Erythroblast (primary cell): ENCODE data around the gene ZNHIT2.

Experiments
- DNase-seq, 2 experiments: peaks; one replicate each; lab custom pipeline; 2025; lab: John Stamatoyannopoulos, UW
- GATA1 ChIP-seq: IDR thresholded peaks from 2 replicates; pipeline ENCODE4 v1.6.1; 2011; ENCODE audit warnings: low read depth, mild to moderate bottlenecking, control low read depth, low read length, moderate library complexity
- POLR2A ChIP-seq: IDR thresholded peaks from 2 replicates; pipeline ENCODE4 v1.6.1; 2011; ENCODE audit warnings: mild to moderate bottlenecking, low read length

ZNHIT2 gene

DNA sequence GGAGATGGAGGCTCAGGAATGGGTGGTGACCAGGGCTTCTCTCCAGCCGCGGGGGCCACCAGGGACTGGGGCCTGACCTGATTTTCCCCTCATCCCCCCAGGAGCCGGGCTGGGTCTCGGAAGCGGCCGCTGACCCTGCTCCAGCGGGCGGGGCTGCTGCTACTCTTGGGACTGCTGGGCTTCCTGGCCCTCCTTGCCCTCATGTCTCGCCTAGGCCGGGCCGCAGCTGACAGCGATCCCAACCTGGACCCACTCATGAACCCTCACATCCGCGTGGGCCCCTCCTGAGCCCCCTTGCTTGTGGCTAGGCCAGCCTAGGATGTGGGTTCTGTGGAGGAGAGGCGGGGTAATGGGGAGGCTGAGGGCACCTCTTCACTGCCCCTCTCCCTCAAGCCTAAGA lies 29.7 kb downstream of the ZNHIT2 start:
- DNase-seq: no peak
- TF ChIP-seq POLR2A: no peak
- no peak for TF ChIP-seq GATA1

DNA sequence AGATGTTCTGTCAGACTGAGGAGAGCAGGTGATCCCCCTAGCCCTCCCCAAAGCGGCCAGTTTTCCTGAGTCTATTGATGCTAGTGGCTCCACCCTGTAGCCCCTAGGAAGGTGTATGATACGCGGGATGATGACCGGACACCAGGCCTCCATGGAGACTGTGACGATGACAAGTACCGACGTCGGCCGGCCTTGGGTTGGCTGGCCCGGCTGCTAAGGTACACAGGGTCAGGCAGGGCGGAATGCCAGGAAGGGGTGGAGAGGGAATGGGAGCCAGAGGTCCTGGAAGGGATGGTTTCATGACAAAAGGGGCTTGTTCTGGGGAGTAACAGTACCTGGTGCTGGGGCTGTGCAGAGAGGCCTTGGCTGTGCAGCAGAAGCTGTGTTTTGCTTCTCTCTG lies 30.3 kb downstream of the ZNHIT2 start:
- DNase-seq: no peak
- TF ChIP-seq GATA1: no peak
- no peak for TF ChIP-seq POLR2A

DNA sequence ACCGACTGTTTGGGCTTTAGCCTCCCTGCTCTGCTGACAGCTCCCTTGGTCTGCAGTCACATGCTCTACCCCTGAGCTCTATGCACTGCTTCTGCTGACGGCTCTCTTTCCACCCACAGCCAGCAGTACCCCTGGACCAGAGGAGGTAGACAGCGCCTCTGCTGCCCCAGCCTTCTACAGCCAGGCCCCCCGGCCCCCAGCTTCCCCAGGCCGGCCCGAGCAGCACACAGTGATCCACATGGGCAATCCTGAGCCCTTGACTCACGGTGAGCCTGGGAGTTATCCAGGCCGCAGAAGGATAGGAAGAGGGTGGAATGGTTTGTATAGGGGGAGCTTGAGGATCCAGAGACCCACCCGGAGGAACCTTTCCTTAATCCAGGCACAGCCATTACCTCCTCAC lies 30.7 kb downstream of the ZNHIT2 start:
- TF ChIP-seq POLR2A (no peak), GATA1 (no peak)
- no peak for DNase-seq

DNA sequence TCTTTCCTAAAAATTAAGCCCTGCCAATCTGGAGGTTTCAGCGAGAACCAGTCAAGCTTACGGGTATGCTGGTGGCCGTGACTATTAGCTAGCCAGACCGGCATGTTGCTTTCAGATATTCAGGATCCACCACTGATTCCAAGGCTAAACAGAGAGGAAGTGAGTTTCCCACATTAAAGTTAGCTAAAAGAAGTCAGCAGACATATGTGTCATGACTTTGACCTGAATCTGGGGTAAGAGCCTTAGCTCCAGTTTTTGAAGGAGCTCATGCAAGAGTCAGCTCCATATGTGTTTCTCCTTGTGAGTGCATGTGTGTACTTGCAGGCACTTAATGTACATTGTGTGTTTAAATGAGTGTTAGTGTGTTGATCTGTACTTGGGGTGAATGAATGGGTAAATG lies 32.1 kb downstream of the ZNHIT2 start:
- TF ChIP-seq POLR2A: no peak
- TF ChIP-seq GATA1: no peak
- DNase-seq: no peak

DNA sequence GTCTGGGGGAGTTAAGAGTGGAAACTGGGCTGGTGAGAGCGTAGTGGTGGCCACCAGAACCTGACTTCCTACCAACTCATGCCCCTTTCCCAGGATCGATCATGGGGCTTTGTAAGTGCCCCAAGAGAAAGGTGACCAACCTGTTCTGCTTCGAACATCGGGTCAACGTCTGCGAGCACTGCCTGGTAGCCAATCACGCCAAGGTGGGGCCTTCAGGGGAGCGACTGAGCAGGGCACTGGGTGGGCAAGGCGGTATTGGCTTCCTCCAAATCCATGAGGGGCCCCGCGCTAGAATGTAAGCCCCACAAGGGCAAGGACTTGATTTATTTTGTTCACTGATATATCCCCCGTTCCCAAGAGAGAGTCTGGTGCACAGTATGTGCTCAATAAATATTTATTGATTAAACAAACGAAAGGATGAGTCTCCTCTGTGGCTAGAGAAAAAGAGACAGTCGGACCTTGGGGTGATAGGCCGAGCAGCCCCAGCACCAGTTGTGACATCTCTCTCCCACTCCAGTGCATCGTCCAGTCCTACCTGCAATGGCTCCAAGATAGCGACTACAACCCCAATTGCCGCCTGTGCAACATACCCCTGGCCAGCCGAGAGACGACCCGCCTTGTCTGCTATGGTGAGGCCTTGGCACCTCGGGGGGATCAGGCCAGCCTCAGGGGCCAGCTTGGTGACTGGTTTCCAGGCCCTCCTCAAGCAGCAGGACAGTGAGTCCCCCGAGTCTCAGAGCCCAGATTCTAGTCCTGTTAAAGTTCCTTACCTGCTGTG lies 32.7 kb downstream of the ZNHIT2 start:
- TF ChIP-seq POLR2A (no peak), GATA1 (no peak)
- DNase-seq: no peak

DNA sequence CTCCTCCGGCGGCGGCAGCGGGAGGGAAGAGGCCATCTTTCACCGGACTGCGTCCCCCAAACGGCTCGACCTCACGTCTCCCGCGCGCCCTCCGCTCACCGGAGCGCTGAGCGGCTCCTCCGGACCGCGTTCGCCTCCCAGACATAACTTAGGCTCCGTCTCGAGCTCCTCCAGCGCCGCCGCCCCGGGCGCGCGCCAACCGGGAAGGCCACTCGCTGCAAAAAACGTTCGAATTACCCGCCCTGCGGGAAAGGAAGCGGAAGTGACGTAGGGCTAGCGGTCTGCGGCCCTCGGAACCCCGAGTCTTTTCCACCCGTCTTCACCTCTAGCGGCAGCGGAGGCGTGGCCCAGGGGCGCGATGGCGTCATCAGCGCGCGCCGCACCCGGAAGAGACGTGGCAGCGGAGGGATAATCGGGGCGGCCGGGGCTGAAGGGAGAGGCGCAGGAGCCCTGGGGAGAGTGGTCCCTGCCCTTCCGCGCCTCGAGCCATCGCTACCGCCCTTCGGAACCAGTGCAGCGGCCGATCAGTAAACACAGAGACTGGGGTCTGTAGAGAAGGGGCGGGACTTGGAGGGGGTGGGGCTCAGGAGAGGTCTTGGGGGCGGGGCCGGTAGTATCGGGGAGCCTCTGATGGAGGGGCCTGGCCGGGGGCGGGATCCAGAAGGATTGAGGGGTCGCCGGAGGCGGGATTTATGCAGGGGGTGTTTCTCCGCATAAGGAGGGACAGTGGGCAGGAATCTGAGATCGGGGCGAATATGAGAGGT lies 33.5 kb downstream of the ZNHIT2 start, which contains the start of the genes CDCA5 and ZFPL1:
Gene CDCA5, minus strand, starts transcription at position 207 of the 764 bp plus-strand sequence. Its CDS starts 62 bp downstream, at position 145.
Gene ZFPL1, plus strand, starts transcription at position 389 of the 764 bp plus-strand sequence. CDS start 477 bp downstream, outside the sequence.
- TF ChIP-seq POLR2A (peak; percentile 93), GATA1 (no peak)
- peak; percentile 98 to 99 for DNase-seq

DNA sequence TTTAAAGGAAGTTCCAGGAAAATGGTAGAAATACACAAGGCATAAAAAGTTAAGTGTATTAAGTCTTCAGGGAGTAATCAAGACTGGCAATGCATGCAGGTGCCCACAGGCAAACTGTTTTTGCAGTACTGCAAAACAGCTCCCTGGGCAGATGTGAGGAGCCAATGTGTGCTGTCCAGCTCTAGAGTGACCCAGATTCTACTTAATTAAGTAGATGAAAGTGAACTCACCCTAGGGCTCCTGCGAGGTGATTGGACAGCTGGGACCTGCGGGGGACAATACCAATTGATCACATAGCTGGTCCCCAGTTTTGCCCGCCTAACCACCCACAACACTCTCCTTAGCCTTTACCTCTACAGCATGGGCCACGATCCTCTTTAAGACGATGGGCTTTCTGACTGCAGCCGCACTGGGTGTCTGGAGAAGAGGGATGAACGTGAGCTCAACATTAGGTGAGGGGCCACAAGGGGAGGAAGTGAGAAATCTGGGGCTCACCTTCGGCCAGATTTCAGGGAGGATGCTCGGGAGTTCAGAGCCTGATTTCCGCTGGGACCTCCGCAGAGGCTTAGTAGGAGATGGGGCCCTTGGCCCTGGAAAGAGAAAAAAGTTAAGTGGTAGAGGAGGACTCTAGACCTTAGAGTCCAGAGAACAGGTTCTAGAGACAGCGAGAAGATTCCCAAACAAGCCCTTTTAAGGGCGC lies 34.2 kb downstream of the ZNHIT2 start:
- TF ChIP-seq POLR2A (no peak), GATA1 (no peak)
- peak; percentile 43 to 62 for DNase-seq

DNA sequence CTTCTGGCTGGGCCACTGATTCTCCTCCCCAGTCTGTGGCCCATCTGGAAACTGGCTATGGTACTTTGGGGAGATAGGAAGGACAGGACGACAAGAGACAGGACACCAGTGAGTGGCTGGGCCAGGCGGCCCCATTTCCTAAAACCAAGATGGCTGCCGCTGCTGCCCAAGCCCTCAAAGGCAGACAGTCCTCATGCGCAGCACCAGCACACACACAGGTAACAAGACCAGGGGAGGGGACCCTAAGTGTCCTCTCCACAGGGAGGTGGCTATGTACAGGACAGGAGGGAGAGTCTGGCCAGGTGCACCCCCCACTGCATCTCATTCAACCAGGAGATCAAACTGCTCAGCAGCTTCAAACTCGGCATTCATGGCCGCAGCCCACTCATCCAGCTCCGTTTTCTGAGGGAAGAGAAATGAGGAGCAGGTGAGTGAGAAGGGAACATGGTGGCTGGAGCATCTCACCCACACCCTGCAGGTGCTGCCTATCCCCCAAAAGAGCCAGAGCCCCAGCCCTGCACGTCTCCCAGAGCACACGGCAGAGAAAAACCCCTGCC lies 38.6 kb downstream of the ZNHIT2 start:
- no peak for TF ChIP-seq POLR2A
- TF ChIP-seq GATA1: no peak
- DNase-seq: no peak

DNA sequence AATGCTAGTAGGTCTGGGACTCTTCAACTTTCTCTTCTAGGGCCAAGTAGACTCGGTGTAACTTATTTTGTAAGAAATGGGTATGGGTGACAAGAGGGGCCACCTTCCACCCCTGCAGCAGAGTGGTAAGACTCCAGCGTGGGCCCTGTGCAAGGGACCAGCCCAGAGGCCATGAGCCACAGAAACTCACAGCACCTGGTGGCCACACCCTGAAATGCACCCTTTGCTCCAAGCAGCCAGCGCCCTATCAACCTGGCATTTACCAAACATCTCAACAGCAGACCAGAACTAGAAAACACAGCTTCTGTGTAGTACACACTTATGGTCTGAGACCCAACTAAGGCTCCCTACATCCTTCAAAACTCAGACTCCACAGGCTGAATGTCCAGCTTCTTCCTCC lies 39.4 kb downstream of the ZNHIT2 start:
- DNase-seq: peak; percentile 60 to 66
- TF ChIP-seq GATA1 (no peak), POLR2A (no peak)

DNA sequence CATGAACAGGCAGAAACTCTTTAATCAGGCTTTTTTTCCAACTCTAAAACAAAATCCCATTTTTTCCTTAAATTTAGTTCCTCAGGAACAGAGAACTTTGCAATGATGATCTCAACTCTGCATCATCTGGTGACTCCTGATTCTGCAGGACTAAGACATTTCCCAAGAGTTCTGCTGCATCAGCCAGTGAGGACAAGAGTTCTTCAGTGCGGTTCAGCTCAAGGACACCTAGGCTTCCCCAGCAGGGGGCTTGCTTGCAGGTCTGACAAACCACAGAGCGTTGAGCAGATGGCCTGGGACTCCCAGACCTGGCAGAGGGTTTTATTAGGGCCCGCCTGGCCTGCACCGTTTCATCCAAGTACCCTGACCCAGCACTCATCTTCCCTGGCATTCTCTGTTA lies 40.0 kb downstream of the ZNHIT2 start:
- TF ChIP-seq POLR2A: no peak
- no peak for TF ChIP-seq GATA1

DNA sequence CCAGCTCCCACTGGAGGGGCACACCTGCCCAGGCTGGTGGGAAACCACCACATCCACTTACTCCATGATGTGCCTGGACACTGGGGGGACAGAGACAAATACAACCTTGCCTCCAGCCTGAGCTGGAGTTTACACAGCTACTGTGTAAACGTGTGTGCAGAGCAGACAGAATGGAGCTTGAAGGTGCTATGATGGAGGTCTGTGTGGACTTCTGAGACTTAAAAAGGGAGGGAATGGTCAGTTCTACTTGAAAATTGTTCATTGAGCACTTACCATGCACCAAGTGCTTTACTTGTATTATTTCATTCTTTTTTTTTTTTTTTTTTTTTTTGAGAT lies 44.9 kb downstream of the ZNHIT2 start:
- TF ChIP-seq POLR2A (no peak), GATA1 (no peak)
- DNase-seq: no peak

More for the DNA sequence above, 40.0 kb downstream of the ZNHIT2 start:
- no peak for DNase-seq

DNA sequence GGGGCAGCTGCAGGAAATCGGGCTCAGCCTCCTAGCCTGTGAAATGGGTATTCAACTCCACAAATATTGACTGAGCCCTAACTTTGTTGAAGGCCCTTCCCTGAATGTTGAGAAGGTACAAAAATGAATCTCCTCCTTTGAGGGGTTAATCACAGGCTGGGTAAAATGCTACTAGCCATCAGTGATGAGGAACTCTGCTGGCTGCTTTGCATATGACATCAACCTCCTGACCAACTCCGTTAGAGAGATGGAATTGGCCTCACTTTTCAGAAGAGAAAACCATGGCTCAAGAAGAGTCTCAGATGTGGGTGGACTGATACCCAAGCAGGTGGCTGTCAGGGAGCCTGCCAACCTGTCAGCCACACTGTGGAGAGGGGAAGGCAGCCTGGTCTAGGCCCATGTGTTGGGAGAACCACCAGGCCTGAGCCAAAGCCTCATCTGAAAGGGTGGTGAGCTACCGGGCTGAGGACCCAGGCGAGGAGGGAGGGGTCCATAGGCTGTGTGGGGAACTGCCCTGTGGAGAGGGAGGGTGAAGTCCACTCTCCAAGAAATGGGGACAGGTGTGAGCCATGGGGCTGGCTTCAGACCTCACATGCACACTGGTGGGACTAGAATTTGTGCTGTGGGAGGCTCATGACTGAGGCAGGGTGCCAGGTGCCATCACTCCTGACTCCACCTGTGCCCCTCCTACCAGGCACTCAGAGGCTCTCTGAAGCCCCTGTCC lies 45.4 kb downstream of the ZNHIT2 start:
- DNase-seq: no peak
- TF ChIP-seq GATA1 (no peak), POLR2A (no peak)

DNA sequence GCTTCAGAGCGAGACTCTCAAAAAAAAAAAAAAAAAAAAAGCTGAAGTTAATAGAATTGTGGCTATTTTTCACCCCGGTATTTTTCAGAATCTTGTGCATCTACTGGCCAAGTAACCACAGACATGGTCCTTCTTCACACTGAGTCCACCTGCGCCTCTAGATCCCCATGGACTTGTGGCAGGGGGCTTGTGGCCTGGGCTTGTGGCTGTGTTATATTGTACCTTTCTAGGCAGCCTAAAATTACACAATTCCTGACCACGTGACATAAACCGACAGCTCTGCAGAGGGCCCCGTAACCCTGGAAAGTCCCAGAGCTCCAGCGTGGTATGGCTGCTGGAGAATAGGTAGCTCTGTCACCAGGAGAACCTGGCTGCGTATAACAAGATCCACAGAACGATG lies 48.3 kb downstream of the ZNHIT2 start:
- DNase-seq: no peak
- TF ChIP-seq GATA1 (no peak), POLR2A (no peak)
